Activated CD4-positive, CD25-positive, alpha-beta regulatory T cell (primary cell): ENCODE data around the gene ALAD.
"Not testable (repeated sequence)": the region's sequence is repeated elsewhere in the genome, so short reads cannot be mapped to it uniquely, and the experiment has no call there.

Source experiments
- DNase-seq, 4 experiments: peaks; one replicate each; lab custom pipeline; 2025; lab: John Stamatoyannopoulos, UW

ALAD gene

GRCh38 chr9:113373676-113374392, 27.2 kb downstream of the ALAD start:
- DNase-seq = no peak

- no peak for DNase-seq
These were observed 27.8 kb downstream of the ALAD start for GRCh38 chr9:113373256-113373655.

GRCh38 chr9:113372059-113372458, 29.0 kb downstream of the ALAD start:
- DNase-seq = no peak

- no peak for DNase-seq
These were observed 30.2 kb downstream of the ALAD start for GRCh38 chr9:113370806-113371325.

GRCh38 chr9:113369855-113370140, 31.3 kb downstream of the ALAD start:
- no peak for DNase-seq

GRCh38 chr9:113368982-113369854, 31.9 kb downstream of the ALAD start:
- DNase-seq = no peak

GRCh38 chr9:113368348-113368981, 32.6 kb downstream of the ALAD start:
- no peak for DNase-seq

GRCh38 chr9:113365652-113366051, 35.4 kb downstream of the ALAD start:
- not testable (repeated sequence) for DNase-seq

GRCh38 chr9:113364951-113365350, 36.1 kb downstream of the ALAD start:
- DNase-seq = no peak

GRCh38 chr9:113363336-113363735, 37.7 kb downstream of the ALAD start:
- no peak for DNase-seq

- DNase-seq = no peak
These were observed 39.6 kb downstream of the ALAD start for GRCh38 chr9:113361304-113362018.

GRCh38 chr9:113360242-113360842, 40.7 kb downstream of the ALAD start:
- DNase-seq = no peak

- DNase-seq = no peak
These were observed 41.7 kb downstream of the ALAD start for GRCh38 chr9:113359385-113359784.

GRCh38 chr9:113356686-113357292, 44.3 kb downstream of the ALAD start:
- DNase-seq = no peak

GRCh38 chr9:113355040-113355596, 46.0 kb downstream of the ALAD start:
- no peak for DNase-seq

- no peak for DNase-seq
These were observed 48.7 kb downstream of the ALAD start for GRCh38 chr9:113352411-113352810.

- DNase-seq = no peak
These were observed 49.1 kb downstream of the ALAD start for GRCh38 chr9:113352006-113352405.

GRCh38 chr9:113350937-113351336, 50.1 kb downstream of the ALAD start:
- DNase-seq = no peak

- no peak for DNase-seq
These were observed 50.9 kb downstream of the ALAD start for GRCh38 chr9:113350107-113350661.

GRCh38 chr9:113349445-113350094, 51.5 kb downstream of the ALAD start, which contains the start of gene BSPRY:
TSS of gene BSPRY (plus strand) at chr9:113349541. CDS start at chr9:113349580, 39 bp downstream.
- DNase-seq = peak in 2 of 4 experiments; percentile 6 to 10
